Measurements from ENCODE around the gene CNTNAP4.

CNTNAP4 gene

DNA sequence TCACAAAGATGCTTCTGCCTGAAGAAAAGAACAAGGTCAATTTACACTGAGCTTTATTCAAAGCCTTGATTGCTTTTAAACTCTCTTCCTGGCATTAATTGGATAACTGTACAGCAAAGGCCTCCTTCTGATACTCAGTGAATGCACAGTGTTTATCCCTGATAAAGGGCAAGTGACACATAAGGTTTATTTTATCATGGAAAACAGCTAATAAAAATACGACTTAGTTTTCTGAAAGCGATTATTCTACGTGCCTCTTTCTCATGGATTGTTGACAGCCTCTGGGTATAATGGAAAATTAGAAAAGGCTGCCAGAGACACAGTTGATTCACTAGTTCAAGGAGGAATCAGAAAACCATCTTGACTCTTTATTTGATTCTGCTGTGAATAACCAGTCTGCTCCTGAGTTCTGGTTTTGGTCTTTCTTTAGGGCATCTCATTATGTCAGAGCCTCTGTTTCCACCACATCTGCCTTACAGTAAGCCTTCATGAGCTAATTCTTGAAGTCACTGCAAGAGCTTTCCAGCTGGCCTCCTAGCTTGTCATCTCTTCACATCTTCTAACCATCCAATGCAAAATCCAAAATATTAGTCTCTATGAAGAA is 212.9 kb downstream of the CNTNAP4 start:
- DNase-seq (ENCODE audit: low read depth), result no peak

DNA sequence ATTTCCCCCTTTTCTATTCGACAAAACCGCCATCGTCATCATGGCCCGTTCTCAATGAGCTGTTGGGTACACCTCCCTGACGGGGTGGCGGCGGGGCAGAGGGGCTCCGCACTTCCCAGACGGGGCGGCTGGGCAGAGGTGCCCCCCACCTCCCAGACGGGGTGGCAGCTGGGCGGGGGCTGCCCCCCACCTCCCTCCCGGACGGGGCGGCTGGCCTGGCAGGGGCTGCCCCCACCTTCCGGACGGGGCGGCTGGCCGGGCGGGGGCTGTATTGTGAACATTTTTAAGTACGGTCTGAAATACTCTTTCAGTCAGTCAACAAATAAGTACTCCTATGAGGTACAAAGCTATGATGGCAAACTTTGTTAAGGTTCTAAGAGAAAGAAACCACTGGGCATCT is 222.8 kb downstream of the CNTNAP4 start:
- DNase-seq (ENCODE audit: low read depth), result no peak

DNA sequence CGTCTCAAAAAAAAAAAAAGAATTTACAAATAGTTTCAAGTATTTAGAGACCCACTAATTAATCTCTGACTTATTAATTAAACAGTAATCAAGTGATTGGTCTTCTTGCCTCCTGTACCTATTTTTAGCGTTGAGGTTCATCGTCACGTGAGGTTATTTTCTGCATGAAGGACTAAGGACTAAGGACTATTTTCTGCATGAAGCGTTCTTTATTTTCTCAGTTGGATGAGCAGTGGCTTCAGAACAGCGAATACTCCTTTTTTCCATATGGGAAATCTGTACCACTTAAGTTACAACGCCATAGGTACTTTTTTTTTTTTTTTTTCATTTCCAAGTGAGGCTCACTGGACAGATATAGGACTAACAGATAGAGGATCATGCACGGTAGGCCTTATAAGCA is 224.9 kb downstream of the CNTNAP4 start:
- DNase-seq (ENCODE audit: low read depth), result no peak

DNA sequence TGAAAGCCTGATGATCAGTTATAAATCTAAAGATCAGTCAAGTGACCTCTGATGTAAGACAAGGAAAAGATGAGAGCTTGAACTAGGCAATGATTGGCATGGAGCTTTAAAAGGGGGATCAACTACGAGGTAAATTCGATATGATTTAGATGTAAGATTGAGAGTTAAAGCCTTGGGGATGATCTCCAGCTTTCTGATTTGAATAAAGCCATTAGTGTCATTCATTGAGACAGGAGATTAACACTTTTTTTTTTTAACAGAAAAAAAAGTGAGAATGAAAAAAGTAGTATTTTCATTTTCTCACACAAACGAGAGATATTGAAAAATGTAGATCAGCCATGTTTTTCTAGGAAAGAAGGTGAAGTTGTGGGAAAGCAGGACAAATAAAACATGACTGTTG is 225.4 kb downstream of the CNTNAP4 start:
- DNase-seq (ENCODE audit: low read depth), result no peak

GRCh38 chr16:76503091-76503490 is 225.9 kb downstream of the CNTNAP4 start:
- no peak for DNase-seq (ENCODE audit: low read depth)

- DNase-seq (ENCODE audit: low read depth), result no peak
These were observed 234.0 kb downstream of the CNTNAP4 start for GRCh38 chr16:76511203-76511602.

GRCh38 chr16:76518781-76519180 is 241.6 kb downstream of the CNTNAP4 start:
- DNase-seq (ENCODE audit: low read depth), result no peak

DNA sequence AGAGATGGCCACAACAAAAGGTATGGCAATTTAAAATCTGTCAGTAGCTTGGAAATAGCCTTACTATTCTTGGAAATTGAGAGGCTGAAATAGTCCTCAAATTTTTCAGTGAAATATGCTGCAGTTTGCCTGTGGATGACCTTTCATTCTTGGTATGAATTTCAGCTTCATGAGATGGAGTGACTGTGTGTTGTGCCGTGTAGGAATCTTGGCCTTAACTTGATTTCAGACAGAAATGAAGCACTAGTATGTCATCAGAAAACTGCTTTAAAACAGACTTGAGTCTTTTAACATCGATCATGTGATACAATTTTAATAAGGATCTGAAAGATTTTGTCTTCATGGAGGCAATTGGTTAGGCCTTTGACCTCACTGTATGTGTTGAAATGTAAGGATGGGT is 247.2 kb downstream of the CNTNAP4 start:
- DNase-seq (ENCODE audit: low read depth), result no peak

DNA sequence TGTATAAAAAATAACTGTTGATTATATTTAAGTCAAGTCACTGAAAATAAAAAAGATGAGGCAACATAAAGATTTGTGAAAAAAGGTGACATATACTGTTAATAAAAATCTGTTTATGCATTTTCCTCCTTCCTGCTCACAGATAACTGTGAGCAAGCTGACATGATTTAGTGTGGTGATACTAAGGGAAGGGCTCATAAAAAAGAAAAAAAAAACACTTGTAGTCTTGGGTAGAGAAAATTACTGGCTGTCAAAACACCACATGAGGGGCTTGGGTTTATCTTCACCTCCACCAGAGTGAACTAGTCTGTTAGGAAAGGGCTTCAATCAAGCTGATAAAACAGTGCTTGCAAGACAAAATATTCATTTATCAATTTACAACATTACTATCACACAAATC is 247.6 kb downstream of the CNTNAP4 start:
- DNase-seq (ENCODE audit: low read depth), result no peak

GRCh38 chr16:76527244-76527643 is 250.0 kb downstream of the CNTNAP4 start:
- DNase-seq (ENCODE audit: low read depth), result no peak

- no peak for DNase-seq (ENCODE audit: low read depth)
These were observed 251.9 kb downstream of the CNTNAP4 start for GRCh38 chr16:76529120-76529519.

DNA sequence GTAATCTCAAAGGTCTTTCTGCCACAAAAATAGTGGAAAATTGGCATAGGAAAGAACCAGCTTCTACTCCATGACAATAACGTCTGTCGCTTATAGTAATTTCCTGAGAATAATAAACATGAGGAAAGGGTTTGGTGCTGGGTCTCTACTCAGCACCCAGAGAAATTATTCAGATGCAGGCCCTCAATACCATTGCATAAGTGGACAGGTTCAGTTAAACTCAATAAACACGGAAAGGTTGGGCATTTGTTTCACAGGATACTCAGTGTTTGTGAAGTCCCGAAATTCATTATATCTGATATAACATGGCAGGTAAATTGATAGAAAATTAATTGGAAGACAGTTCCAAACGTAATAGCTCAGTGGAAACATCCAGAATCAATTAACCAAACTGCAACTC is 254.0 kb downstream of the CNTNAP4 start:
- no peak for DNase-seq (ENCODE audit: low read depth)

DNA sequence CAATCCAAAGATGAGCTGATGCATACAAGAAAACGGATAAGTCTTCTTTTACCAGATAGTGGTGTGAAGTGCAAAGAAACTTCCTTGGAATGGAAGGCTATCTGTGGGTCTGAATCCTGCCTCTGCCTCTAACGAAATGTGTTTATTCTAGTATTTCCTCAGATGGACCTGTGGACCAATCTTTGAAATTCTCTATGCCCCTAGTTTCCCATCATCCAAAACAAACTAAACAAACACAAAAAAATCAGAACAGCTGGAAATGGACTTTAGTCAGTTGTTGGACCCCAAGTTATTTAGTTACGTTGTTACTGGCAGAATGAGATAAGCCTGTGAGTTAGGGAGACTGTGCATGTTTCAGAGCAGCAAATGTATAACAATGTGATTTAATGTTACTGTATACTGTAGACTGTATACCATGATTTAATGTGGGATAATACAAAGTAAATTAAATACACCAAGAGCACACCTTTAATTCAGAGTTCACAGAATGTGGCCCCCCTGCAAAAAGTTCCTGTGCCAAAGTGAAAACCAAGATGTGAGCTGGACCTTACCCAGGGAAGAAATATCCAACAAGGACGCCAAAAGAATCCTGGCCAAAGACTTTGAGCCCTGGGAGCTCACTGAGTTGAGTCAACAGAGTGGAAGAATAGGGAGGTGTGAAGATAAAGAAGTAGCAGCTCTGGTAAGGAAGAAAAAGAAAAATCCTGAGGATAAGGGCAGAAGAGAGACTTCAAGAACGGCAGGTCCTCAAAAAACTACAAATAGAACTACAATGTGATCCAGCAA is 255.2 kb downstream of the CNTNAP4 start:
- no peak for DNase-seq (ENCODE audit: low read depth)

DNA sequence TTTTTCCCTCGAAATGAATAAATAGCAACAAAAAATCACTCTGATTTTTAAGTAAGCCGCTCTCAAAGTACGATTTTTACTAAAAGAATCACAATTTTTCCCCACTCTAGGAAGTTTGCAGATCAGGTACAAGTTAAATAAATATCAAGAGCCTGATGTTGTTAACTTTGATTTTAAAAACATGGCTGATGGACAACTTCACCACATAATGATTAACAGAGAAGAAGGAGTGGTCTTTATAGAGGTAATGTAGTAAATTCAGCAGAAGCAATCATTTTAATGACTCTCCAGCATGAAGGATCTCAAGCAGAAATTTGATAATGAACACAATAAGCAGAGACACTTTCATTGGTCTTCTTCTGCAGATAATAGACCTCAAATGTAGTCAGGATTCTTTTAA is 262.4 kb downstream of the CNTNAP4 start:
- DNase-seq (ENCODE audit: low read depth), result no peak

DNA sequence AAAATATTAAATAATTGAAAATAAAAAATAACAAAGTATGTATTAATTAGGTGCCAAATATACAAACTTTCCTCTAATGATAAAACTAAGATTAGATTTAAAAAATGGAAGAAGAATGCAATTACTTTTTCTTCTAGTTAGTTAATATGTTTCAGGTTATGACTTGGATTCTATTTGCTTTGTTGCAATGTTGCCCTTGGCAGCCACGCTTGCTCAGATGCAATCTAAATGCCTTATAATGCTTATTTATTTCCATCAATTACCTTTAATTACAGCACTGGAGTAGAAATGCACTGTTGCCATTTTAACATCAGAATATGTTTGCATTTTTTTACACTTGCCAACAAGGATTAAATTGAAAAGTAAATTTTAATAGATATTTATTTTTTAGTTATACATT is 263.9 kb downstream of the CNTNAP4 start:
- DNase-seq (ENCODE audit: low read depth), result no peak

- DNase-seq (ENCODE audit: low read depth), result no peak
These were observed 288.3 kb downstream of the CNTNAP4 start for GRCh38 chr16:76565542-76565941.

GRCh38 chr16:76571755-76572154 is 294.6 kb downstream of the CNTNAP4 start:
- DNase-seq (ENCODE audit: low read depth), result no peak

GRCh38 chr16:76573281-76573680 is 296.1 kb downstream of the CNTNAP4 start:
- DNase-seq (ENCODE audit: low read depth), result no peak

GRCh38 chr16:76574651-76575050 is 297.4 kb downstream of the CNTNAP4 start:
- DNase-seq (ENCODE audit: low read depth), result no peak

GRCh38 chr16:76576526-76576925 is 299.3 kb downstream of the CNTNAP4 start:
- no peak for DNase-seq (ENCODE audit: low read depth)

DNA sequence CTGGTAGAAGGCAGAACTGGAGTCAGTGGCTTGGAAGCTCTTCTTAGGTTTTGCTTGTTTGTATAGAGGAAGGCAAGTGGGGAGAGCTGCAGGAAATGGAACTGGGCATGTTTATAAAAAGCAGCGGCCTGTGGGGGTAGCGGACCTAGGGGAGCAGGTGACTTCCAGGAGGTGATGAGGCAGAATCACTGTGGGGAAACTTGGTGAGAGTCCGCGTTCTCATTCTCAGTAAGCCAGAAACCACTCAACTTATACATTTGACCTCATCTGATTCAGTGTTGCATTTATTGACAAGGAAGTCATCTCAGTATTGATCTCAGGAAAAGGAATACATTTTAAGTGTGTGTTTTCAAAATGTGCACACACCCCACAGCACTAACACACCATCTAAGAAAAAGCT is 299.8 kb downstream of the CNTNAP4 start:
- no peak for DNase-seq (ENCODE audit: low read depth)

DNA sequence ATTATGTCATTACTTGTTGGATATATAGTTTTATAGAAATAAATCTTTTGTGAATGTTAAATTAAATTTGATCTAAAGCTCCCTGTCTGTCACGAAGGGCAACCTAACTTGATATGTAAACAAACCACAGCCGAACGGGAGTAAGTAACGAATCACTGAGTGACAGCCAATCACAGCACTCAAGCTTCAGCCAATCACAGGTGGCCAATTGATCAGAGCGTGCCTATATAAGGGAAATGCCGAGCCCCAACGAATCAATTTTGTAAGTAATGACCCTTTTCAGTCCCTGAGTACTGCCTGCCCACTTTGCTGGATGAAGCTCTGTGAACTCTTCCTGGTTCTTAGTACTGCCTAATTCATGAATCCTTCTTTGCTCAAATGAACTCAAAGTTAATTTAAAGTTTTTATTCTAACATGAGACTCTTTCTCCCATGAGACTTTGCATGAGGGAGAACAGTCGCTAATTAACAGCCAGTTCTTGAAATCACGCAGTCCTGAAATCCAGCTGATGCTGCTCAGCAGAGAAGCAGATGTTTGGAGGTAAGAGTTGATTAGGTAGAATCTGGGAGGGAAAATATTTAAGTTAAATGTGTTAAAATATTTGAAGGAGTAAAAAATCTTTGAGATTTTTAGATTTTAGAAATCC is 302.2 kb downstream of the CNTNAP4 start:
- DNase-seq (ENCODE audit: low read depth), result no peak

GRCh38 chr16:76583466-76583865 is 306.3 kb downstream of the CNTNAP4 start:
- no peak for DNase-seq (ENCODE audit: low read depth)
